K562 (cell line): ENCODE measurements around the gene SH3RF1. TPM values are rescaled to one million over a fixed set of nuclear protein-coding genes. Genes with fewer than 3 reads are reported as not detected.

Source experiments
- ATAC-seq: fragments of 200-7000 bp; cut with Tn5 transposase; 3 replicates; pipeline ENCODE4 v1.9.1; 2020; ENCODE audit warnings: moderate library complexity
- BruUV-seq: library from RNA; stranded (reverse); fragments of 400-500 nt; replicated peaks from 2 replicates; lab custom pipeline; 2021; lab: Mats Ljungman, UMichigan
- CTCF ChIA-PET: fragments of 300-600 bp; formaldehyde crosslinking; extraction: SDS; loops from one replicate; lab custom pipeline; 2021; ENCODE audit warnings: low intra/inter-chr PET ratio; lab: Yijun Ruan, JAX
- POLR2A ChIA-PET: fragments of 300-600, 350-650 bp; sonication (Branson Sonifier 250); formaldehyde crosslinking; extraction: SDS; loops from one replicate; lab custom pipeline; 2021; ENCODE audit warnings: antibody characterized with exemption, inconsistent platforms; lab: Yijun Ruan, JAX
- DNase-seq, 4 experiments: peaks; one replicate each; pipeline versions ENCODE4 v3.0.0 to v3.0.0-alpha.2; 2011 to 2018; ENCODE audit warnings: low spot score in 3 of 4, mixed read lengths in 3 of 4; ENCODE audit errors: extremely low read depth in 1 of 4
- FAIRE-seq: peaks from 2 replicates; lab custom pipeline; 2011; peaks lifted over from hg19 to GRCh38; lab: Jason Lieb, UNC
- H2AFZ ChIP-seq: 2 replicates; pipeline ENCODE4 v1.6.0; 2011; ENCODE audit warnings: low read depth, low read length, control low read depth, inconsistent platforms
- H3K27ac ChIP-seq: fragments of 200-600 bp; 3 replicates; pipeline ENCODE4 v1.8.0; 2011; ENCODE audit warnings: low read depth, mild to moderate bottlenecking, control low read depth, inconsistent platforms, low read length, moderate library complexity, mixed read lengths; ENCODE audit errors: extremely low read depth
- H3K27me3 ChIP-seq, 2 experiments: fragments of 300-600 bp in 1 of 2; 2 replicates in 1 of 2; 3 replicates in 1 of 2; pipeline versions ENCODE4 v1.6.0 to v1.8.0; 2011; ENCODE audit warnings: inconsistent platforms in 2 of 2, low read length in 2 of 2, mild to moderate bottlenecking in 1 of 2, mixed read lengths in 1 of 2, moderate library complexity in 1 of 2; ENCODE audit not compliant: control insufficient read depth in 2 of 2, insufficient read depth in 2 of 2
- H3K36me3 ChIP-seq: fragments of 300-600 bp; 3 replicates; pipeline ENCODE4 v1.8.0; 2011; ENCODE audit warnings: mild to moderate bottlenecking, low read length, inconsistent platforms; ENCODE audit not compliant: control insufficient read depth, insufficient read depth
- H3K4me1 ChIP-seq, 2 experiments: fragments of 200-600 bp in 1 of 2; replicated peaks in 1 of 2; 2 replicates in 1 of 2; 3 replicates in 1 of 2; pipeline versions ENCODE4 v1.5.1 to v1.8.0; 2011; ENCODE audit warnings: inconsistent platforms in 2 of 2, low read length in 2 of 2, mild to moderate bottlenecking in 1 of 2, mixed read lengths in 1 of 2, moderate library complexity in 1 of 2; ENCODE audit not compliant: control insufficient read depth in 2 of 2, insufficient read depth in 2 of 2
- H3K4me2 ChIP-seq: 2 replicates; pipeline ENCODE4 v1.6.1; 2011; ENCODE audit warnings: low read length, control low read depth, inconsistent platforms, mixed read lengths; ENCODE audit not compliant: insufficient read depth
- H3K4me3 ChIP-seq: fragments of 200-600 bp; sonication (generic), shearing (Covaris generic); 2 replicates; pipeline ENCODE4 v1.5.1; 2016; ENCODE audit warnings: control low read depth, inconsistent platforms
- H3K79me2 ChIP-seq: fragments of 200-600 bp; 3 replicates; pipeline ENCODE4 v1.8.0; 2011; ENCODE audit warnings: low read length, inconsistent platforms; ENCODE audit not compliant: control insufficient read depth, insufficient read depth
- H3K9ac ChIP-seq, 2 experiments: 2 replicates each; pipeline versions ENCODE4 v1.6.0 to v1.6.1; 2011; ENCODE audit warnings: low read depth in 2 of 2, low read length in 2 of 2, control low read depth in 1 of 2, inconsistent platforms in 1 of 2, mild to moderate bottlenecking in 1 of 2, mixed read lengths in 1 of 2; ENCODE audit not compliant: insufficient read depth in 1 of 2
- H3K9me1 ChIP-seq: one replicate; pipeline ENCODE4 v1.6.0; 2011; ENCODE audit warnings: inconsistent platforms, mild to moderate bottlenecking, low read length, moderate library complexity; ENCODE audit not compliant: control insufficient read depth, insufficient read depth
- H3K9me3 ChIP-seq: replicated peaks from 2 replicates; pipeline ENCODE4 v1.5.1; 2011; ENCODE audit warnings: low read depth, low read length, inconsistent platforms; ENCODE audit not compliant: control insufficient read depth, insufficient read depth
- H4K20me1 ChIP-seq: replicated peaks from 2 replicates; pipeline ENCODE4 v1.6.1; 2011; ENCODE audit warnings: low read length, inconsistent platforms, mixed read lengths; ENCODE audit not compliant: control insufficient read depth, insufficient read depth
- BACH1 ChIP-seq: fragments of 200-800 bp; sonication (Bioruptor generic); IDR thresholded peaks from 2 replicates; pipeline ENCODE4 v1.6.1; 2016; ENCODE audit warnings: missing genetic modification characterization, missing compliant biosample characterization
- CBX1 ChIP-seq: sonication (generic); IDR thresholded peaks from 2 replicates; pipeline ENCODE4 v1.6.1; 2016; ENCODE audit warnings: antibody characterized with exemption, low read depth, mild to moderate bottlenecking
- EGR1 ChIP-seq: fragments of 450-650 bp; conservative IDR thresholded peaks from 2 replicates; pipeline ENCODE4 v1.6.1; 2017; ENCODE audit warnings: mild to moderate bottlenecking
- ETV1 ChIP-seq: fragments of 450-650 bp; conservative IDR thresholded peaks from 2 replicates; pipeline ENCODE4 v1.6.1; 2016; ENCODE audit warnings: missing genetic modification characterization, control low read depth, low read depth, missing compliant biosample characterization
- ETV6 ChIP-seq, 3 experiments: fragments of 150-350 bp in 1 of 3; sonication (generic) in 1 of 3; formaldehyde crosslinking in 1 of 3; IDR thresholded peaks; 2 replicates each; pipeline versions ENCODE4 v1.6.1 to v1.8.0; 2014 to 2022; ENCODE audit warnings: borderline replicate concordance in 2 of 3, low read depth in 2 of 3, antibody characterized with exemption in 1 of 3, low read length in 1 of 3, mild to moderate bottlenecking in 1 of 3, missing genetic modification reagents in 1 of 3
- HMG20B ChIP-seq: fragments of 250-450 bp; sonication (Bioruptor Pico); IDR thresholded peaks from 2 replicates; pipeline ENCODE4 v1.5.0; 2021; ENCODE audit warnings: mild to moderate bottlenecking
- MYC ChIP-seq, 2 experiments: fragments of 250-450 bp in 1 of 2; sonication (Bioruptor Pico) in 1 of 2; IDR thresholded peaks; 2 replicates each; pipeline versions ENCODE4 v1.5.1 to v1.6.1; 2012 to 2021; ENCODE audit warnings: low read depth in 2 of 2, borderline replicate concordance in 1 of 2, improper control_type of control experiment in 1 of 2, low read length in 1 of 2, mild to moderate bottlenecking in 1 of 2, moderate library complexity in 1 of 2
- PHTF2 ChIP-seq: fragments of 250-450 bp; sonication (Bioruptor Pico); IDR thresholded peaks from 2 replicates; pipeline ENCODE4 v1.5.0; 2021; ENCODE audit warnings: mild to moderate bottlenecking
- TAF1 ChIP-seq: IDR thresholded peaks from 2 replicates; pipeline ENCODE4 v1.6.1; 2011; ENCODE audit warnings: mild to moderate bottlenecking, low read length, moderate library complexity; ENCODE audit not compliant: insufficient read depth, control insufficient read depth, severe bottlenecking; ENCODE audit errors: extremely low read depth
- ZBTB33 ChIP-seq: sonication (generic); formaldehyde crosslinking; IDR thresholded peaks from 2 replicates; pipeline ENCODE4 v1.8.1; 2023; ENCODE audit warnings: mild to moderate bottlenecking, missing genetic modification reagents
- ZNF143 ChIP-seq: sonication (generic); formaldehyde crosslinking; IDR thresholded peaks from 2 replicates; pipeline ENCODE4 v1.9.0; 2022; ENCODE audit warnings: mild to moderate bottlenecking, missing genetic modification reagents
- WGBS: fragments of 100-300 bp; shearing (Covaris generic); methylation state at CpG from one replicate; pipeline ENCODE4 v1.1.6; 2016; ENCODE audit warnings: low coverage, mixed read lengths; ENCODE audit not compliant: insufficient coverage; ENCODE audit errors: missing lambda C conversion rate; 5-methylcytosine and 5-hydroxymethylcytosine counted together
- in situ Hi-C: fragments of 300-500 bp; cut with MboI; formaldehyde crosslinking; loops from 4 replicates; pipeline ENCODE4 v1.15.0; 2018; ENCODE audit warnings: inconsistent platforms, mixed read lengths
- intact Hi-C: fragments of 100-400 bp; cut with micrococcal nuclease; formaldehyde crosslinking; loops from 2 replicates; pipeline ENCODE4 v1.14.2; 2022
- polyA plus RNA-seq, 8 experiments: library from polyadenylated mRNA; depleted of rRNA in 4 of 8; stranded (reverse) in 5 of 8; unstranded in 3 of 8; fragments of >200 nt; fragmentation: Nextera tagmentation in 2 of 8; fragmentation: Illumina TruSeq in 1 of 8; extraction: Ambion mirVana in 2 of 8; extraction: Trizol in 1 of 8; gene quantifications; 2 replicates each; pipeline versions ENCODE4 v1.2.1 to v1.2.3, GENCODE V29; 2011 to 2014; ENCODE audit warnings: inconsistent platforms in 1 of 8, missing spikeins in 1 of 8
- total RNA-seq, 7 experiments: library from RNA; depleted of rRNA in 6 of 7; stranded (reverse); fragments of >200 nt in 6 of 7; fragmentation: Illumina TruSeq in 2 of 7; extraction: Trizol in 2 of 7; gene quantifications; 2 replicates each; pipeline versions ENCODE4 v1.2.1 to v1.2.3, GENCODE V29; 2011 to 2021; ENCODE audit warnings: low replicate concordance in 1 of 7

The SH3RF1 gene
- total and polyA plus RNA-seq, 9 of the 15 experiments (the other 6 are each of a cell fraction or from before 2014, with no cell fraction given), result 0.04 to 0.16 (median 0.11) TPM; not detected in 6

- no TSS peak for BruUV-seq
- ATAC-seq (no peak), DNase-seq (no peak), FAIRE-seq (no peak)
- POLR2A ChIA-PET, result interaction anchor here (0.7 kb wide), 1 partner anchor 14 kb away, joined by 3 read pairs; no protein-coding TSS in a partner anchor
- H3K36me3 ChIP-seq, result no peaks in the 10 kb centered on the region
- 5% methylated on average over 16 of the region's 16 CpGs for WGBS
- H2AFZ ChIP-seq, result no peak overlapping the region
- H3K4me3 ChIP-seq, result no peak overlapping the region
- H3K4me1 ChIP-seq, result no peaks in the 10 kb centered on the region; a peak in 1 of 5 replicates
- no peak overlapping the region for H3K9ac ChIP-seq
- CTCF ChIA-PET, result no interaction called here
- no peaks in the 10 kb centered on the region for H3K9me3 ChIP-seq
- no peak for TF ChIP-seq ZNF143 (CRISPR knock-in tag)
- TF ChIP-seq EGR1, result 0 out of 2 replicates have a peak, but pooled peaks have one; percentile 14
- no peak for TF ChIP-seq CBX1
- TF ChIP-seq BACH1 (tag), result 0 out of 2 replicates have a peak, but pooled peaks have one; percentile 28
- in situ Hi-C loops, result no loop called here
- no peaks in the 10 kb centered on the region for H4K20me1 ChIP-seq
- peaks cover 14 to 37% of the 10 kb centered on the region in 2 experiments; a peak in 4 of 5 replicates for H3K27me3 ChIP-seq
- intact Hi-C loops, result no loop called here
- H3K79me2 ChIP-seq, result no peaks in the 10 kb centered on the region
- no peaks in the 10 kb centered on the region for H3K9me1 ChIP-seq
- H3K27ac ChIP-seq, result no peak overlapping the region
- no peak overlapping the region for H3K4me2 ChIP-seq
Observed at GRCh38 chr4:169070071-169070894, 200.5 kb downstream of the SH3RF1 start.

- intact Hi-C loops, result no loop called here
- Histone ChIP-seq H2AFZ (no peak overlapping the region), H3K9me3 (no peaks in the 10 kb centered on the region), H3K27me3 (peaks cover 14 to 37% of the 10 kb centered on the region in 2 experiments; a peak in 4 of 5 replicates), H3K9ac (no peak overlapping the region), H3K79me2 (no peaks in the 10 kb centered on the region), H3K9me1 (no peaks in the 10 kb centered on the region), H3K4me2 (no peak overlapping the region), H3K4me1 (no peaks in the 10 kb centered on the region; a peak in 1 of 5 replicates), H3K4me3 (no peak overlapping the region), H4K20me1 (no peaks in the 10 kb centered on the region), H3K27ac (no peak overlapping the region), H3K36me3 (no peaks in the 10 kb centered on the region)
- in situ Hi-C loops, result no loop called here
- FAIRE-seq (no peak), DNase-seq (peak in 1 of 4 experiments; percentile 8), ATAC-seq (peak; percentile 78)
- ChIA-PET CTCF (no interaction called here), POLR2A (interaction anchor here (0.6 to 0.8 kb wide), 3 partner anchors 12 to 89 kb away, joined by 3 to 4 read pairs (median 3); no protein-coding TSS in a partner anchor)
- BruUV-seq, result no TSS peak
- 9% methylated on average over 6 of the region's 8 CpGs for WGBS
- TF ChIP-seq PHTF2 (no peak), MYC (IDR thresholded peaks at IDR 0.05; ENCODE audit: low read depth, low read length) (no peak), MYC (CRISPR knock-in tag; IDR thresholded peaks at IDR 0.05; ENCODE audit: borderline replicate concordance, low read depth) (no peak), HMG20B (CRISPR knock-in tag) (no peak), TAF1 (no peak), ZBTB33 (CRISPR knock-in tag) (no peak), ETV6 (IDR thresholded peaks at IDR 0.05; ENCODE audit: borderline replicate concordance in 1 of 2, low read depth in 2 of 2, low read length in 1 of 2) (no peak), ETV6 (CRISPR knock-in tag; IDR thresholded peaks at IDR 0.05; ENCODE audit: borderline replicate concordance) (no peak), ETV1 (0 out of 2 replicates have a peak, but pooled peaks have one; percentile 25)
Observed at GRCh38 chr4:169068423-169068822, 202.3 kb downstream of the SH3RF1 start.
